ENCODE data around the gene C8A.

The C8A gene

GRCh38 chr1:56912325-56912724 lies 57.7 kb downstream of the C8A start:
- no peaks in the 10 kb centered on the region for H3K9me3 Mint-ChIP-seq
- no peaks in the 10 kb centered on the region for H3K36me3 Mint-ChIP-seq (ENCODE audit: low read depth)
- H3K4me1 Mint-ChIP-seq (ENCODE audit: low read depth) = peaks cover 2% of the 10 kb centered on the region
- H3K4me3 Mint-ChIP-seq = no peak overlapping the region
- no peak overlapping the region for H3K27ac Mint-ChIP-seq
- no peak for DNase-seq (ENCODE audit: low spot score)
- no peaks in the 10 kb centered on the region for H3K27me3 Mint-ChIP-seq (ENCODE audit: low read depth)

DNA sequence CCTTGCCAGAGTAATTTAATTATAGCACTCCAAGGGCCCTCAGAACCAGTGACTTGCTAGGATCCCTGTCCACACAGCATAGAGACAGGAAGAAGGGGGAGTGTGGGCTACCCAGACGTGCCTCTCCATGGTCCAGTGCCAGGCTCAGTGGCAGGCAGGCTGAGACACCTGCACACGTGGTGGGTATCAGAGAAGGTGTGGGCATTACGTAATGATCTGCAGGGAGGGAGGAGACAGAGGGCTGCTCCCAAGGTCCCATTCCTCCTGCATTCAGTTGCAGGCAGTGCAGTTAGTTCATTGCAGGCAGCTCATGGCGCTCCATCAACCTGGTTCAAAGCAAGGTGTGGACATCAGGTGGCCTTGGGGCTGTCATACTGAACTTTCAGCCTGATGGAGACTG lies 61.4 kb downstream of the C8A start:
- no peaks in the 10 kb centered on the region for H3K4me1 Mint-ChIP-seq (ENCODE audit: low read depth)
- H3K27me3 Mint-ChIP-seq (ENCODE audit: low read depth) = no peaks in the 10 kb centered on the region
- no peak overlapping the region for H3K4me3 Mint-ChIP-seq
- H3K36me3 Mint-ChIP-seq (ENCODE audit: low read depth) = no peaks in the 10 kb centered on the region
- DNase-seq (ENCODE audit: low spot score) = no peak
- H3K9me3 Mint-ChIP-seq = no peaks in the 10 kb centered on the region
- H3K27ac Mint-ChIP-seq = no peak overlapping the region

GRCh38 chr1:56916630-56917029 lies 62.0 kb downstream of the C8A start:
- Mint-ChIP-seq H3K9me3 (no peaks in the 10 kb centered on the region), H3K4me3 (no peak overlapping the region), H3K27me3 (ENCODE audit: low read depth) (no peaks in the 10 kb centered on the region), H3K4me1 (ENCODE audit: low read depth) (no peaks in the 10 kb centered on the region), H3K27ac (no peak overlapping the region), H3K36me3 (ENCODE audit: low read depth) (no peaks in the 10 kb centered on the region)
- no peak for DNase-seq (ENCODE audit: low spot score)

GRCh38 chr1:56917356-56917755 lies 62.8 kb downstream of the C8A start:
- H3K27me3 Mint-ChIP-seq (ENCODE audit: low read depth) = no peaks in the 10 kb centered on the region
- DNase-seq (ENCODE audit: low spot score) = no peak
- no peak overlapping the region for H3K4me3 Mint-ChIP-seq
- no peaks in the 10 kb centered on the region for H3K36me3 Mint-ChIP-seq (ENCODE audit: low read depth)
- no peak overlapping the region for H3K27ac Mint-ChIP-seq
- no peaks in the 10 kb centered on the region for H3K4me1 Mint-ChIP-seq (ENCODE audit: low read depth)
- H3K9me3 Mint-ChIP-seq = no peaks in the 10 kb centered on the region

GRCh38 chr1:56920591-56921001 lies 66.0 kb downstream of the C8A start:
- no peaks in the 10 kb centered on the region for H3K27me3 Mint-ChIP-seq (ENCODE audit: low read depth)
- H3K4me3 Mint-ChIP-seq = no peak overlapping the region
- no peaks in the 10 kb centered on the region for H3K9me3 Mint-ChIP-seq
- H3K36me3 Mint-ChIP-seq (ENCODE audit: low read depth) = no peaks in the 10 kb centered on the region
- H3K27ac Mint-ChIP-seq = no peak overlapping the region
- no peak for DNase-seq (ENCODE audit: low spot score)
- no peaks in the 10 kb centered on the region for H3K4me1 Mint-ChIP-seq (ENCODE audit: low read depth)

- Mint-ChIP-seq H3K27me3 (ENCODE audit: low read depth) (no peaks in the 10 kb centered on the region), H3K36me3 (ENCODE audit: low read depth) (no peaks in the 10 kb centered on the region), H3K4me3 (no peak overlapping the region), H3K9me3 (no peaks in the 10 kb centered on the region), H3K4me1 (ENCODE audit: low read depth) (no peaks in the 10 kb centered on the region), H3K27ac (no peak overlapping the region)
- DNase-seq (ENCODE audit: low spot score) = no peak
Measured at GRCh38 chr1:56921479-56921878, 66.9 kb downstream of the C8A start.

- Mint-ChIP-seq H3K9me3 (no peaks in the 10 kb centered on the region), H3K27me3 (ENCODE audit: low read depth) (no peaks in the 10 kb centered on the region), H3K27ac (no peak overlapping the region), H3K36me3 (ENCODE audit: low read depth) (no peaks in the 10 kb centered on the region), H3K4me3 (no peak overlapping the region), H3K4me1 (ENCODE audit: low read depth) (no peaks in the 10 kb centered on the region)
- DNase-seq (ENCODE audit: low spot score) = no peak
Measured at GRCh38 chr1:56922070-56922469, 67.5 kb downstream of the C8A start.

DNA sequence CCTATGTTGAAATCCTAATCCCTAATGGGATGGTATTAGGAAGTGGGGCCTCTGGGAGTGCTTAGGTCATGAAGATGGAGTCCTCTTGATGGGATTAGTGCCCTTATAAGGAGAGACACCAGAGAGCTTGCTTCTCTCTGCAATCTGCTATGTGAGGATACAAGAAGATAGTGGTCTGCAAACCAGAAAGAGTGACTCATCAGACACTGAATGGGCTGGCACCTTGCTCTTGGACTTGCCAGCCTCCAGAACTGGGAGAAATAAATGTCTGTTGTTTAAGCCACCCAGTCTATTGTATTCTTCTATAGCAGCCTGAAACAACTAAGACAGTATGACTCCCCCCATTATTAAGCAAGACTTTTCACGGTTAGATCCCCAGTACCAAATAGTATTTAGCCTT lies 67.9 kb downstream of the C8A start:
- DNase-seq (ENCODE audit: low spot score) = no peak
- Mint-ChIP-seq H3K36me3 (ENCODE audit: low read depth) (no peaks in the 10 kb centered on the region), H3K4me1 (ENCODE audit: low read depth) (no peaks in the 10 kb centered on the region), H3K27ac (no peak overlapping the region), H3K9me3 (no peaks in the 10 kb centered on the region), H3K27me3 (ENCODE audit: low read depth) (no peaks in the 10 kb centered on the region), H3K4me3 (no peak overlapping the region)

DNA sequence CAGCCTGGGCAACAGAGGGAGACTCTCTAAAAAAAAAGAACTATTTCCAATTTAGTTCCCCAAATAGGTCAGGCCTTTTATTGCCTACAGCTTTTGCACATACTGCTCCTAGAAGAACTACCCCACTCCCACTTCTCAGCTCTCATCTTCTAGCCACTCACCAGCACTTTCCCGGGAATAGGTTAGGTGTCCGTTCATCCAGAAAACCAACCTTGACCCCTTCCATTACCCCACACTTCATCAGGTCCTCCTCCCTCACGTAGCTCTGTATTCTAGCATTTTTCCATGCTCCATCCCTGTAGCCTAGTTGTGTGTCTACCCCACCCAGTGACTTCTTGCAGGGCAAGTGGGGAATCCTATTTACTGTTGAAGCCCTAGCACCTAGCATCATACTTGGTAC lies 68.6 kb downstream of the C8A start:
- DNase-seq (ENCODE audit: low spot score) = no peak
- Mint-ChIP-seq H3K4me1 (ENCODE audit: low read depth) (no peaks in the 10 kb centered on the region), H3K36me3 (ENCODE audit: low read depth) (no peaks in the 10 kb centered on the region), H3K27ac (no peak overlapping the region), H3K9me3 (no peaks in the 10 kb centered on the region), H3K27me3 (ENCODE audit: low read depth) (no peaks in the 10 kb centered on the region), H3K4me3 (no peak overlapping the region)

DNA sequence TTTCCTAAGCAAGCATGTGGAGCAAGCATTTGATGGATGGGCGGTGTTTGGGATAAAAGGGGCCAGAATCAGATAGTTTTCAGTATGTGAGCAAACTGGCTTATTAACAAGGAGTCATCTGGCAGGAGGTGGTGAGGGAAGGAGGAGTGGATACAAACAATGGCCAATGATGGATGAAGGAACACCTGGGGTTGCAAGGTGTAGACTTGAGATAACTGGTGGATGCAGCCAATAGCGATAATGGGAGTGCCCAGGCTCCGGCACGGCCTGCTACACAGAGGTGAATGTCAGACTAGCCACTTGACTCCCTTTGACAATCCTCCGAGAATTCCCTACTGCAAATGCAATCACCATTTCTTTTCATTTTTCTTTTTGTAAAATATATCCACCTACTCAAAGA lies 69.5 kb downstream of the C8A start:
- DNase-seq (ENCODE audit: low spot score) = no peak
- H3K27me3 Mint-ChIP-seq (ENCODE audit: low read depth) = no peaks in the 10 kb centered on the region
- no peak overlapping the region for H3K27ac Mint-ChIP-seq

GRCh38 chr1:56925193-56925592 lies 70.6 kb downstream of the C8A start:
- Mint-ChIP-seq H3K4me1 (ENCODE audit: low read depth) (no peaks in the 10 kb centered on the region), H3K36me3 (ENCODE audit: low read depth) (no peaks in the 10 kb centered on the region), H3K27ac (no peak overlapping the region), H3K27me3 (ENCODE audit: low read depth) (no peaks in the 10 kb centered on the region), H3K9me3 (no peaks in the 10 kb centered on the region), H3K4me3 (no peak overlapping the region)
- no peak for DNase-seq (ENCODE audit: low spot score)

More for the DNA sequence above, 69.5 kb downstream of the C8A start:
- H3K9me3 Mint-ChIP-seq = no peaks in the 10 kb centered on the region
- H3K4me1 Mint-ChIP-seq (ENCODE audit: low read depth) = no peaks in the 10 kb centered on the region
- H3K36me3 Mint-ChIP-seq (ENCODE audit: low read depth) = no peaks in the 10 kb centered on the region
- no peak overlapping the region for H3K4me3 Mint-ChIP-seq

GRCh38 chr1:56927171-56927570 lies 72.6 kb downstream of the C8A start:
- H3K4me1 Mint-ChIP-seq (ENCODE audit: low read depth) = no peaks in the 10 kb centered on the region
- no peaks in the 10 kb centered on the region for H3K9me3 Mint-ChIP-seq
- H3K27ac Mint-ChIP-seq = no peak overlapping the region
- no peak for DNase-seq (ENCODE audit: low spot score)
- no peak overlapping the region for H3K4me3 Mint-ChIP-seq
- H3K36me3 Mint-ChIP-seq (ENCODE audit: low read depth) = no peaks in the 10 kb centered on the region
- no peaks in the 10 kb centered on the region for H3K27me3 Mint-ChIP-seq (ENCODE audit: low read depth)

- H3K27me3 Mint-ChIP-seq (ENCODE audit: low read depth) = no peaks in the 10 kb centered on the region
- H3K9me3 Mint-ChIP-seq = no peaks in the 10 kb centered on the region
- H3K4me3 Mint-ChIP-seq = no peak overlapping the region
- H3K36me3 Mint-ChIP-seq (ENCODE audit: low read depth) = no peaks in the 10 kb centered on the region
- no peak for DNase-seq (ENCODE audit: low spot score)
- H3K27ac Mint-ChIP-seq = no peak overlapping the region
- no peaks in the 10 kb centered on the region for H3K4me1 Mint-ChIP-seq (ENCODE audit: low read depth)
Measured at GRCh38 chr1:56927986-56928385, 73.4 kb downstream of the C8A start.

GRCh38 chr1:56929492-56929891 lies 74.9 kb downstream of the C8A start:
- DNase-seq (ENCODE audit: low spot score) = no peak
- H3K4me3 Mint-ChIP-seq = no peak overlapping the region
- H3K27me3 Mint-ChIP-seq (ENCODE audit: low read depth) = no peaks in the 10 kb centered on the region
- H3K4me1 Mint-ChIP-seq (ENCODE audit: low read depth) = no peaks in the 10 kb centered on the region
- H3K36me3 Mint-ChIP-seq (ENCODE audit: low read depth) = no peaks in the 10 kb centered on the region
- no peaks in the 10 kb centered on the region for H3K9me3 Mint-ChIP-seq
- no peak overlapping the region for H3K27ac Mint-ChIP-seq

DNA sequence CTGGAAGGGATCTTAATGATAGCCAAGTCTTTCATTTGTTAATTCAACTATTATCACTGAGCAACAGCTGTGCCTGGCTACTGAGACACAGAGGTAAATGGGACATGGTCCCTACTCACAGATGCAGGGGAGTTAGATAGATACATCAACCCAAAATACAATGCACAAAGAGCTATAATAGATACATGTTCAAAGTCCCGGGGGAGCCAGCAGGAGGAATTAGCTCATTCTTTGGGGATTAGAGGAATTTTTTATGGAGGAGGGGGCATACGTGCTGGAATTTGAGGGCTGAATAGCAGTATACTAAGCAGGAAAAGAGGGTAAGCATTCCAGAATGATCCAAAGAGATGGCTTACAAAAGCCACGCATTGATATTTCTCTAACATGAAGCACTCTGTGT lies 76.6 kb downstream of the C8A start:
- no peaks in the 10 kb centered on the region for H3K9me3 Mint-ChIP-seq
- no peaks in the 10 kb centered on the region for H3K4me1 Mint-ChIP-seq (ENCODE audit: low read depth)
- no peak overlapping the region for H3K27ac Mint-ChIP-seq
- no peak overlapping the region for H3K4me3 Mint-ChIP-seq
- no peaks in the 10 kb centered on the region for H3K27me3 Mint-ChIP-seq (ENCODE audit: low read depth)
- no peaks in the 10 kb centered on the region for H3K36me3 Mint-ChIP-seq (ENCODE audit: low read depth)
- no peak for DNase-seq (ENCODE audit: low spot score)
